CD4-positive, alpha-beta T cell treated with Interleukin-15 for 1 hour (primary cell): ENCODE measurements around the gene FOXD4L1.
"Not testable (repeated sequence)": the region's sequence is repeated elsewhere in the genome, so short reads cannot be mapped to it uniquely, and the experiment has no call there.

Experiments used
- DNase-seq: peaks from one replicate; pipeline ENCODE4 v3.0.0-alpha.2; 2020

Gene FOXD4L1

DNA sequence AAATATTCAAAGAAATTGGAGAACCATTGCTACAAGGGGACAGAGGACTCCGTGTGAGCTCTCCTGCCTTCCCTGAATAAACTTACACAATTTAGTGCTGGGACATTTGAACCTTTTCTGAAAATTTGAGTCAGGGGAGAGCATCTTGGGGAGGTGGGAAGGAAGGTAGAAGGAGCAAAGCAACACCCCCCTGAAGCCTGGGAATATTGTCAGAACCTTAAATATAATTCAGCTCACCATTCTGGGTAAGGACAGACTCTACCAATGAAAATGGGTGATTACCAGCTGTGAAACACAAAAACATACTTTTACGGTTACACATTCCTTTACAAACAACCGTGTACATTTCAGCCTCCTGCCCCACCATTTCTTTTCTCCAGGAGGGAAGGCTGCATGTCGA, at the start of gene FOXD4L1:
Gene FOXD4L1 (plus strand): TSS at position 301 of the 400 bp plus-strand sequence. CDS start 592 bp downstream, outside the sequence.
- DNase-seq, result not testable (repeated sequence)

DNA sequence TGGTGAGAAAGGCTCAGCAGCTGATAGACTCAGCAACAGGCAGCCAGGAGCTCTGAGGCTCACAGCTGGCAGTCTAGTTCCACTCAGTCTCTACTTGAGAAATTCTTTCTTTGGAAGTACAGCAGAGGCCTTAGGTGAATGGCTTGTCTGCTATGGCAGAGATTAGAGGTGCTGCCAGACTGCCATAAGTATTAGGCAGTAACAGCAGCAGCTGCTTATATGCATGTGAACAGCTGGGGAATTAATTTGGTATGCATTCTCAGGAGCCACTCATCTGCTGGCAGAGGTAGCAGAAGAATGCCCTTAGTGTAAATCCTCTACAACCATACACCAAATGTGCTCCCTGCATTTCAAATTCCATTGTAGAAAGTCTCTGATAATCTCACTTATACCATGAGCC, 32.7 kb upstream of the FOXD4L1 start:
- DNase-seq, result not testable (repeated sequence)

DNA sequence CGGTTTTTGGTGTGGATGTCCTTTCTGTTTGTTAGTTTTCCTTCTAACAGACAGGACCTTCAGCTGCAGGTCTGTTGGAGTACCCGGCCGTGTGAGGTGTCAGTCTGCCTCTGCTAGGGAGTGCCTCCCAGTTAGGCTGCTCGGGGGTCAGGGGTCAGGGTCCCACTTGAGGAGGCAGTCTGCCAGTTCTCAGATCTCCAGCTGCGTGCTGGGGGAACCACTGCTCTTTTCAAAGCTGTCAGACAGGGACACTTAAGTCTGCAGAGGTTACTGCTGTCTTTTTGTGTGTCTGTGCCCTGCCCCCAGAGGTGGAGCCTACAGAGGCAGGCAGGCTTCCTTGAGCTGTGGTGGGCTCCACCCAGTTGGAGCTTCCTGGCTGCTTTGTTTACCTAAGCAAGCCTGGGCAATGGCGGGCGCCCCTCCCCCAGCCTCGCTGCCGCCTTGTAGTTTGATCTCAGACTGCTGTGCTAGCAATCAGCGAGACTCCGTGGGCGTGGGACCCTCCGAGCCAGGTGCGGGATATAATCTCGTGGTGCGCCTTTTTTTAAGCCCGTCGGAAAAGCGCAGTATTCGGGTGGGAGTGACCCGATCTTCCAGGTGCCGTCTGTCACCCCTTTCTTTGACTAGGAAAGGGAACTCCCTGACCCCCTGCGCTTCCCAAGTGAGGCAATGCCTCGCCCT, 21.6 kb upstream of the FOXD4L1 start:
- not testable (repeated sequence) for DNase-seq

DNA sequence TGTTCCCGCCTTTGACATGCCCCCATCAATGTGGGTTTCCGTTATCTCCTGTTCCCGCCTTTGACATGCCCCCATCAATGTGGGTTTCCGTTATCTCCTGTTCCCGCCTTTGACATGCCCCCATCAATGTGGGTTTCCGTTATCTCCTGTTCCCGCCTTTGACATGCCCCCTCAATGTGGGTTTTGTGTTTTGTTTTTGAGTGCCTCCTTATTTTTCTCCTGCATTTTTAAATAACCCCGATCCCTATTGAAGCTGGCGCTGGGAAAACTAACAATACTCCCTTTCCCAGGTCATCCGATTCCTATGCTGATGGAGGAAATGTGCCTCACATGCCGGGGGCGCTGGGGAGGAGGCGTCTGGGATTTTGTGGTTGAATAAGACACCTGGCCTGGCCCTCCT, 1.9 kb upstream of the FOXD4L1 start:
- DNase-seq, result not testable (repeated sequence)

DNA sequence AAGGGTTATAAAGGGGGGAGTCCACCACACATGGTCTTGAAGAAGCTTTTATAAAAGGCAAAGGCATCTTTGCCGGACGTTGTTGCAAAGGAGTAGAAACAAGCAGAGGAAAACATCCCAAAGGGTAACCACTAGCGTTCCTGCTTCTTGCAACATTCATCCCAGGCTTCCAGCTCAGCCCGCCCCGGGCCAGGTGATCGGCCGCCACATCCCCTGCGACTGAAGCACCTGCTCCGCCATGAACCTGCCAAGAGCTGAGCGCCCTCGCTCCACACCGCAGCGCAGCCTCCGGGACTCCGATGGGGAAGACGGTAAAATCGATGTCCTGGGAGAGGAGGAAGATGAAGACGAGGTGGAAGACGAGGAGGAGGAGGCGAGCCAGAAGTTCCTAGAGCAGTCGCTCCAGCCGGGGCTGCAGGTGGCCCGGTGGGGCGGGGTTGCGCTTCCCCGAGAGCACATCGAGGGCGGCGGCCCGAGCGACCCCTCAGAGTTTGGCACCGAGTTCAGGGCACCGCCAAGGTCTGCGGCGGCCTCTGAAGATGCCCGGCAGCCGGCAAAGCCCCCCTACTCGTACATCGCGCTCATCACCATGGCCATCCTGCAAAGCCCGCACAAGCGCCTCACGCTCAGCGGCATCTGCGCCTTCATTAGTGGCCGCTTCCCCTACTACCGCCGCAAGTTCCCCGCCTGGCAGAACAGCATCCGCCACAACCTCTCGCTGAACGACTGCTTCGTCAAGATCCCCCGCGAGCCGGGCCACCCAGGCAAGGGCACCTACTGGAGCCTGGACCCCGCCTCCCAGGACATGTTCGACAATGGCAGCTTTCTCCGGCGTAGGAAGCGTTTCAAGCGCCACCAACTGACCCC, 787 bp downstream of the FOXD4L1 start:
- not testable (repeated sequence) for DNase-seq

DNA sequence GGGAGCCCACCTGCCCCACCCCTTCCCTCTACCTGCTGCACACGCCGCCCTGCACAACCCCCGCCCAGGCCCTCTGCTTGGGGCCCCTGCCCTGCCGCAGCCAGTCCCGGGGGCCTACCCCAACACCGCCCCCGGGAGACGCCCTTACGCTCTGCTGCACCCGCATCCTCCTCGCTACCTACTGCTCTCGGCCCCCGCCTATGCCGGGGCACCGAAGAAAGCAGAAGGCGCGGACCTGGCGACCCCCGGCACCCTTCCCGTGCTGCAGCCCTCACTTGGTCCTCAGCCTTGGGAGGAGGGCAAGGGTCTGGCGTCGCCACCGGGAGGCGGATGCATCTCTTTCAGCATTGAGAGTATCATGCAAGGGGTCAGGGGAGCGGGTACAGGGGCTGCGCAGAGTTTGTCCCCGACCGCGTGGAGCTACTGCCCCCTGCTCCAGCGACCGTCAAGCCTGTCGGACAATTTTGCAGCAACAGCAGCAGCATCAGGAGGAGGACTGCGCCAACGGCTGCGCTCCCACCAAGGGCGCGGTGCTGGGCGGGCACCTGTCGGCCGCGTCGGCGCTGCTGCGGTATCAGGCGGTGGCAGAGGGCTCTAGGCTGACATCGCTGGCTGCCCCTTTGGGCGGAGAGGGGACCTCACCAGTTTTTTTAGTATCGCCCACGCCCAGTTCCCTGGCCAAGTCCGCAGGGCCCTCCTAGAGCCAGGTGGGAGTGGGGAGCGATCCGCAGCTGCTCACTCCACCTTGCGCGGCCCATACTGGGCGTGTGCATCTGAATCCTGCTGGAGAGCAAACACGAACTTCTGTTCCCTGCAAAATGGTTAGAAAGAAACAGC, 1.6 kb downstream of the FOXD4L1 start:
- not testable (repeated sequence) for DNase-seq

DNA sequence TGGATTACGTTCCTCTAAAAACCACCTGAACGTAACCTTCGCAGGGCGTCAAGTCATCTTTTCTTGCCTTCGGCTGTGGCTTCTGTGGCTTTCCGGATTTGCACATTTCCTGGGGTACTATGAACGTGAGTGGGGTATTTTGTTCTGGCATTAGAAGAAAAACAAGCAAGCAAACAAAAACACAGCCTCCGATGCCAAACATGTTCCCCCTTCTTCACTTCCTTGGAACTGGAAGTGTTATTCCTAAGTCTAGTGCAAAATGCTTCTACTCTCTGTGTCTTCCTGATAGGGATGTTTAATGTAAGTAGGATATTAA, 2.2 kb downstream of the FOXD4L1 start:
- DNase-seq, result not testable (repeated sequence)

DNA sequence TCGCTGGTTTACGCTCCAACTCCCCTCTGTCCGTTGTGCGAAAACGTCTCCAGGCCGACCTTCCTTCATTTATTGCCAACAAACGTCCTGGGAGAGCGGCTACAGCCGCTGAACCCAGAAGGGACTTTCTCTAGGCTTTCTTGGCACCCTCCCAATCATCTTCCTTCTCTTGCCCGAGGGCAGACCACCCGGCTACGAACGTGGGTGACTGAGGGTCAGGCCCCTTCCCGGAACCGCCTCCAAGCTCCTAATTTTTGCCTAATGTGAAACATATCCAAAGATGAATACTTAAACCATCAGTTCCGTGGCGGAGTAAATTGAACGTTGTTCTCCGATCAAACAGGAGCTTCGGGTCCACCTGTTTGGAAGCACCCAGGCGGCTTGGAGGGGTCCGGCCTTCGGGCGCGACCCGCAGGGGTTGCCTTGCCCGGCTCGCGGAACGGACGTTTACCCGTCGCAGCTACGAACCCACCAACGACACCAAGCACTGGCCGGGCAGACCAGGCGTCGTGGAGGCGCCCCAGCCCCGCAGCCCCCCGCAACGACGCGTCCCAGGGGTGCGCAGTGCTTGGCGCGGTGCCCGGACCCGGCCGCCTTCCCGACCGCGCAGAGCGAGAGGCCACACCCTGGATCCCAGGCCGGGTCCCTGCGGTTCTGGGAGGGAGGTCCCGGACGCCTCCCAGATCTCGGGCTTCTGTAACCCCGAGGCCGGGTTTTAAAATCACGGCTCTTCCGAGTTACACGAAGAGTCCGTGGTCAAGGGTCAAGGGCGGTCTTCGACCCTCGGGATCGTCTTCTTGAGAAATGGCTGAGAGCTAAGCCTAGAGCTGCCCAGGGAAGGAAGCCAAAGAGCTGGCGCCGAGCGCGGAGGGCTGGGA, 4.0 kb downstream of the FOXD4L1 start:
- not testable (repeated sequence) for DNase-seq

DNA sequence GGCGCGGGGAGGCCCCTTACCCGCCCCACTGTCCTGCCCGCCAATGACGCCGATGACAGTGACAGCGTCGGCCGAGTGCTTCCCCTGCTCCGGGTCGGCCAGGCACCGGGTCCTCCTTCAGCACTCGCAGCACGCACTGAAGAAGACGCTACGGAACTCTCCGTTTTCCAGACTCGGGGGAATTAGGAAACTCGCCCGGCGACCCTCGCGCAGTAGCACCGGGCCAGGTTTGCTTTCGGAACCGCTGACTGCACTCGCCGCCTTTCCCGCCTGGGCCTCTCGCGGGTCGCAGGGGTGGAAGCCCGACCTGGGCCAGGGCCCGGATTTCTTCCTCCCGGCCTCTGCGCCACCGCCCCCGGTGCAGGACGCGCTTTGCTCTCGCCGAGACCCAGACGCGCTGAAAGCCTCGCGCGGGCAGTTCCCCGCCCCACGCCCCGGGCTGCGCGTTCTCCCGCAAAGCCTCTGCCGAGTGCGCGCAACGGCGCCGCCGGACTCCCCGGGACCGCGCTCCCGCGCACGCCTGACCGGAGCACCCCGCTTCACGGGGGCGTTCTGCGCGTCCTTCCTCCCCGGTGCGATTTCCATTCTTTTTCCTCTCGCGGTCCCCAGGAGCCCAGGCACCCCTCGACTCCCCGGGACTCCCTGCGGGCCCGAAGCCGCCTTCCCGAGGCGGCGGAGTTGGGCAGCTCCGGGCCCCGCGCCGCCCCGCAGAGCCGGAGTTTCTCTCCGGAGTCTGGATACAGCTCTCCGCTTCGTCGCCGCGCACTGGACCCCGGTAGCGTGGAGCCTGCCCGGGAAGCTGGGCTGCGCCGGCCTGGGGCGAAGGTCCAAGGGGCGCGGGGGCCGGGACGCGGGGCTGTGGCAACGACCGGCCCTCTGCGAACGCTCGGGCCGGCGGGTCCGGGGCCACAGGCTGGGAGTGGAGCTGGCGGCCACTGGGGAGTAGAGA, 4.9 kb downstream of the FOXD4L1 start:
- peak; percentile 46 for DNase-seq

DNA sequence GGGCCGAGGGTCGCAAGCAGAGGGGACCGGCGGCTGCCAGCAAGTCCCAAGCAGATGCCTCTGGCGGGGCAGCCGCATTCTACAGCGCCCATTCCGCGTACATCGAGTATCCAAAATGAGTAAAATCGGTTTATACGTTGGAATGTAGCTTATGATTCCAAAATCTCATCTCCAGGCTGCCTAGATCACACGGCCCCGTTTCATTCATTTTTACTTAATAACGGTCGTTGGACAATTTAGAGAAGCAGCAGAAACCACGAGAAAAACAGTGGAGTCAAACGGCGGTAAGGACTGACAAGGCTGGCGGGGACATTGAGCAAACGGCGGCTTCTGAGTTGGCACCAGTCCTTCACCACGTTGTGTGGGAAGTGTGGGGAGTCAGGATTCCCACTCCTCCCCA, 5.6 kb downstream of the FOXD4L1 start:
- DNase-seq, result not testable (repeated sequence)

DNA sequence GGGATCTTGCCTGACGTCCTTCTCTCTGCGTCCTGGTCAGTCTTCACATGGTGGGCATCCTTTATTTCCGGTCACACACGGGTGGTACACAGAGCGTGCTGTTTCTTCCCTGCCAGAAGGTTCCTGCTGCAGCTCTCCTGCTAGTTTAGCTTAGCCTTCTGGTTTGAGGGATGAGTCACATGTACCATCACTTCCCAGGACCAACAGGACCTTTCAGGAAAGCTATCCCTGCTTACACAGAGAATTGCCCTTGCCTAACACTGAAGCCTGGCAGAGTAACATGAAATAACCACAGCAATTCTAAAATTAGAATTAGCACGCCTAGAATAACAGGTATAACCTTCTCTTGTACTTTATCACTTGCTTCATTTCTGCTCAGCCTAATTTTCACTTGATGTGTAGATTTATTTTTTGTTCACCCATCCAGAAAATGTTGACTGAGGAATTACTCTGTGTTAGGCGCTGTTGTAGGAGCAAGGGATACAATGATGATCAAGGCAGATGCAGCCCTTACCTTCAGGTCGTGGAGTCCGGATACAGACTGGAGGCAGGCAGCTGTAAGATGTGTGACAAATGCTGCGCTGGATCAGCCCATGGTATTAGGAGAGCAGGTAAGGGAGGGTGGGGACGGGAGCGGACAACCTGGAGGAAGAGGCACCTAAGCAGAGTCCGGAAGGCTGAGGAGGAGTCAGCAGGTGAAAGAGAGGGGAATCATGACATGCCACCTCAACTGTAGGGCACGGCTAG, 9.1 kb downstream of the FOXD4L1 start:
- DNase-seq, result not testable (repeated sequence)

DNA sequence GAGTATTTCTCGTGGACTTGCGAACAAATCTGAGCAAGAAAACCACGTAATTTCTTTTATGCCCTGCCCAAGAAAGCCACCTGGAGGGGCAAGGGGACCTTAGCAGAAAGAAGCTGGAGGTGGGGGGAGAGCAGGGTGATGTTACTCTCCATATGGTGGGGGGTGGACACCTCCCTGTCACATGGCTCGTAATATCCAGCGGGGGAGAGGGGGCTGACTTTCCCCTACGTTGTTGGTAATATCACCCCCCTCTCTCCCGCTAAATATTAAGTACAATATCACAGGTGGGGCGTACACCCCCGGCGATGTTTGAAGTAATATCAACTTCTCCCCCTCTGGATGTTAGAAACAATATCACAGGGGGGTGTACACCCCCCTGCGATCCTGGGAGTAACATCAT, 9.7 kb downstream of the FOXD4L1 start:
- DNase-seq, result not testable (repeated sequence)

DNA sequence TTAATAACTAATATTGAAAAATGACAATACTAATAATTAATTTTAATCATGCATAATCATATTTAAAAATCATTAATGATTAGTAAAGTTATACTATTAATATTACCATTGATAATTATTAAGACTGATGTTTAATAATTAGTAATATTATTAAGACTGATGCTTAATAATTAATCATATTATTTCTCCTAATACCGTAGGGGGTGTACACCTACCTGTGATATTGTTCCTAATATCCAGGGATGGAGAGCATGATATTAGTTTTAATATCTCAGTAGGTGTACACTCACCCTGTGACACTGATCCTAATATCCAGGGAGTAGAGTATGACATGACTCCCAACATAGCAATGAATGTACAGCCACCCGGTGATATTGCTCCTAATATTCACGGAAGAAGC, 12.4 kb downstream of the FOXD4L1 start:
- DNase-seq, result not testable (repeated sequence)

DNA sequence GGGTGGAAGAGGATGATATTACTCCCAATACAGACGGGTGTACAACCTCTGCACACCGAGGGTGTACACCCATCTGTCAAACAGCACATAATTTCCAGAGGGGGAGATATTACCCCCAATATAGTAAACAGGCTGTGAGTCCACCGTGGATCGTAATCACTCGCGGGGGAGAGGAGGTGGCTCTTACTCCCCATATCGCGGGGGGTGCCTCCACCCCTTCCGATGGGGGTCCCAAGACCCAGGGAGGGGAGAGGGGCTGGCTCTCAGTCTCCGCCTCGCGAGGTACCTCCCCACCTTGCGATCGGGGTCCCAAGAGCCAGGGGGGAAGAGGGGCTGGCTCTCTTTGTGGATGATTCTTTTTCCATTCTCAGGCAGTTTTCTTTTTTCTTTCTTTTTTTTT, 13.4 kb downstream of the FOXD4L1 start:
- DNase-seq, result not testable (repeated sequence)

DNA sequence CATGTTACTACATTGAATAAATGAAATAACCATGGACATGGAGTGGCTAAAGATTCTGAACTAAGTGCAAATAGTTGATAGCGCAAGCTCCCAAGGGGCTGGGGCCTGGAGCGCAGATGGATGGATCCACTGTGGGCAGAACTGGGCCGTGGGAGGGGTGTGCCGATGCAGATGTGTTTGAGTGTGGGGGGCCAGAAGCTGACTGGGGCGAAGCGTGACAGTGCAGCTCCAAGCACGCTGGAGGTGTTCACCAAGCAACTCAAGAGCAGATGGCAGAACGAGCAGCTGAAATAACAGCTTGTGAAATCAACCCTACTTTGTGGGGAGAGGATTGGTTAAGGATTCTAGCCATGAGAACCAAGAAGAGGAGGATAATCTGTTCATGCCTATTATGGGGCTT, 17.0 kb downstream of the FOXD4L1 start:
- not testable (repeated sequence) for DNase-seq

DNA sequence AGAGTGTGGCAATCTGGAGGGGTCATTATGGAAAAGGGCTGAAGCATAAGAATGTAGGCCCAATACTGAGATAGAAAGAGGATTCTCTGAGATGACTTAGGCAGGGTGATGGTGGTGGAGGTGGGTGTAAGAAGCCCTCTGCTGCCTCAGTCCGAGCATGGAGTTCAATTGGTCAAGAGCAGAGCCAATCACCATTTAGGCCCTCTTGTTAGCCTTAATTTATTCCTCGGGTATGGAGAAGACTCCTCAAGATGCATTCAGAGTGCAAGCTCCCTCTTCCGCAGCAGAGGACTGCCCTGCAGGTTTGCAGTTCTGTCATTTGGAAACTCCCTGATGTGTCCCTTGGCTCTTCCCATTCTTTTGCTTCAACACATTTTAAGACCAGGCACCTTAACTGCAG, 17.5 kb downstream of the FOXD4L1 start:
- not testable (repeated sequence) for DNase-seq

DNA sequence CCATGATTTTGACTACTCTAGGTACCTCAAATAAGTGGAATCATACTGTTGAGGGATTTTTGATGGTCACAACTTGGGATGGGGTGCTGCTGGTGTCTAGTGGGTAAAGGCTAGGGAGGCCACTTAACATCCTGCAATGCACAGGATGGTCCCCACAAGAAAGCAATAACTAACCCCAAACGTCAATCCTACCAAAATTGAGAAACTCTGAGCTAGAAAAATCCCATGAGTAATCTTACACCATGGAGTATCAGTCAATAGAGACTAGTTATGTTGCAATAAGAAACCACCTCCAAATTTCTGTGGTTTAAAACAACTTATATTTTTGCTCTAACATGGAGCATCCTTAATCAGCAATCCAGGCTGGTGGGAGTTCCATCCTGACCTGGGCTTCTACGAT, 18.6 kb downstream of the FOXD4L1 start:
- not testable (repeated sequence) for DNase-seq

DNA sequence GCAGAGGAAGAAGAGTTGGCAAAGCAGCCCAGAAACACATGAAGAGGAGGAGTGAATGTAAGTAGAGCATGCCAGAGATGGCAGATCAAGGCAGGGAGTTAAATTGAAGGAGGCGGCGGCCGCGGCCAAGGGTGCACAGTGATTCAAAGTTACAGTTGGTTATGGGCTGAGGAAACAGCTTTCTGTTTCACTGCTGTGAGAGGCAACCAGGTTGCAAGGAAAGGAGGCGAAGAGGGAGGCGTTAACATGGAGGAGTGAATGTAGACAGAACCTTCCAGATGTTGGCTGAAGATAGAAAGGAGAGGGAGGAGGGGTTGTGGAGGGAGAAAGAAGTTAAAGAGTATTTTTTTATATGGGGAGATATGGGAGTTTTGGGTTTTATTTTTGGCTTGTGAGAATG, 22.4 kb downstream of the FOXD4L1 start:
- not testable (repeated sequence) for DNase-seq

DNA sequence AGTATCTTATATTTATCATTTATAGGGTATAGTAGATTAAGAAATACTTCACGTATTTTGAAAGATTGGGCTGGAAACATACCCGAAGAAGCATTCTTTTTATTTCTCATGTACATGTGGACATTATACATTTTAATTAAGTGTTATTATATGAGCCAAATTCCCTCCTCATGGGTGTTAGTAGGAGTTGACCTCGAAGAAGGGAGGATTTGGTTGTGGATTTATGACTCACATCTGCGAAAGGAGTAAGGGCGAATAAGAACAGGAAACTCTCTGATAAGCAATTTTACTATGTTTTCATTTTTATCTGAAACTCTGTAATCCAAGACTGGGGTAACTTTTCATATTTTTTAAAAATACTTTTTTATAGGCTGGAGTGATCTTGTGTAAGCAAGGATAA, 23.0 kb downstream of the FOXD4L1 start:
- DNase-seq, result not testable (repeated sequence)

DNA sequence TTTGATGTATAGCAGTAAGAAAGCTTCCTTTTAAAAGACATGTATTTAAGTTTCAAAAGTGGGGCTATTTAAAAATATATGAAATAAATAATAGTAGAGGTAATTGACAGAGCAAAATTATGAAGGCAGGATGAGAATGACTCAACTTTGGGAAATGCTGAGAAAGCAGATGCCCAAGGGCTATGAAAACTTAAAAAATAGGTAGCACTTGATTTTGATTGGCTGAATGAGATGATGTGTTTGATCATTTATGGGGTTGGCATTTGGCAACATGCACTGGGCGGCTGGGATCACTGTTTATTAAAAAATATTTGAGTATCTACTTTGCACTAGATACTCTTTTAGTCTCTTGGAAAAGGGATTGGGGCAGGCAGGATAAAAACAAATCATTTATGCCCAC, 26.5 kb downstream of the FOXD4L1 start:
- DNase-seq, result not testable (repeated sequence)
